Gastrocnemius medialis (tissue), 4 donors: ENCODE data around the gene SREBF2.

Source experiments
- POLR2A ChIP-seq, 2 donors: fragments of 450-650 bp; IDR thresholded peaks; one replicate each; pipeline ENCODE4 v1.6.1; 2017; ENCODE audit warnings: antibody characterized with exemption in 2 of 2, mild to moderate bottlenecking in 2 of 2, moderate library complexity in 2 of 2
- TF ChIP-seq, protein P1 (sequence below), 5 experiments: fragments of 450-650 bp in 3 of 5; fragments of 200-600 bp in 2 of 5; sonication (generic) in 2 of 5; IDR thresholded peaks in 4 of 5; conservative IDR thresholded peaks in 1 of 5; 1 replicate in 4 of 5; 2 replicates in 1 of 5; pipeline ENCODE4 v1.5.1; 2016 to 2019; ENCODE audit warnings: antibody characterized with exemption in 5 of 5, mild to moderate bottlenecking in 3 of 5, moderate library complexity in 3 of 5

DNA sequence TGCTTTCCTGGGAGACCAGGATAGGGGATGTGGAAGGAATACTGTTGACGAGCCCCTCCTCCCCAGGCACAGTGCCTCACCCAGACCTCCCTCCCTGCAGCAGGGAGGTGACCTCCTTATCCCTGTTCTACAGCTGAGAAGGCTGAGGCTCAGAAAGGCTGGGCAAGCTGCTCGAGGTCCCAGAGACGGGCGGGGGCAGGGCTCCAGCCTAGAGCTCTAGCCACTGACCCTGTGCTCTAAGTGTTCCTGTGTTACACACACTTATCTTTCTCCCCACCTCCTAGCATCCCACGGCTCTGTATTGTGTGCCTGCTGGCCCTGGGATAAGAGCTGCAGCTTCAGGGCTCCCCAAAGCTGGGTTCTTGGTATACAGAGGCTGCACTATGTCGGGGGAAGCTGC lies 24.5 kb upstream of the SREBF2 start:
- TF ChIP-seq, protein P1, sequence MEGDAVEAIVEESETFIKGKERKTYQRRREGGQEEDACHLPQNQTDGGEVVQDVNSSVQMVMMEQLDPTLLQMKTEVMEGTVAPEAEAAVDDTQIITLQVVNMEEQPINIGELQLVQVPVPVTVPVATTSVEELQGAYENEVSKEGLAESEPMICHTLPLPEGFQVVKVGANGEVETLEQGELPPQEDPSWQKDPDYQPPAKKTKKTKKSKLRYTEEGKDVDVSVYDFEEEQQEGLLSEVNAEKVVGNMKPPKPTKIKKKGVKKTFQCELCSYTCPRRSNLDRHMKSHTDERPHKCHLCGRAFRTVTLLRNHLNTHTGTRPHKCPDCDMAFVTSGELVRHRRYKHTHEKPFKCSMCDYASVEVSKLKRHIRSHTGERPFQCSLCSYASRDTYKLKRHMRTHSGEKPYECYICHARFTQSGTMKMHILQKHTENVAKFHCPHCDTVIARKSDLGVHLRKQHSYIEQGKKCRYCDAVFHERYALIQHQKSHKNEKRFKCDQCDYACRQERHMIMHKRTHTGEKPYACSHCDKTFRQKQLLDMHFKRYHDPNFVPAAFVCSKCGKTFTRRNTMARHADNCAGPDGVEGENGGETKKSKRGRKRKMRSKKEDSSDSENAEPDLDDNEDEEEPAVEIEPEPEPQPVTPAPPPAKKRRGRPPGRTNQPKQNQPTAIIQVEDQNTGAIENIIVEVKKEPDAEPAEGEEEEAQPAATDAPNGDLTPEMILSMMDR (IDR thresholded peaks at IDR 0.05 in 4 of 5, conservative IDR thresholded peaks at IDR 0.05 in 1 of 5) = no peak
- no peak for TF ChIP-seq POLR2A (IDR thresholded peaks at IDR 0.05)
